ENCODE results near the gene RGS2. TPM values are rescaled to one million over a fixed set of nuclear protein-coding genes. Genes with fewer than 3 reads are reported as not detected.

RGS2 gene
- total RNA-seq, 1 experiment from 2014 or later = 4.7 TPM

GRCh38 chr1:192859808-192860207 lies 51.0 kb downstream of the RGS2 start:
- no peak overlapping the region for H3K4me3 ChIP-seq
- no peak for DNase-seq (ENCODE audit: low read depth in 1 of 2, low spot score in 2 of 2)
- no peaks in the 10 kb centered on the region for H3K9me3 ChIP-seq (replicated peaks)
- no peaks in the 10 kb centered on the region for H3K36me3 ChIP-seq
- no peaks in the 10 kb centered on the region; the same call in 1 of the 2 replicates for H3K27me3 ChIP-seq (replicated peaks)
- no peak overlapping the region for H3K27ac ChIP-seq
- H3K4me1 ChIP-seq (replicated peaks) = no peaks in the 10 kb centered on the region

GRCh38 chr1:192860478-192861185 lies 51.8 kb downstream of the RGS2 start:
- Histone ChIP-seq H3K27me3 (replicated peaks) (no peaks in the 10 kb centered on the region; the same call in 1 of the 2 replicates), H3K27ac (no peak overlapping the region), H3K36me3 (no peaks in the 10 kb centered on the region), H3K4me3 (no peak overlapping the region), H3K9me3 (replicated peaks) (no peaks in the 10 kb centered on the region), H3K4me1 (replicated peaks) (no peaks in the 10 kb centered on the region)
- DNase-seq (ENCODE audit: low read depth in 1 of 2, low spot score in 2 of 2) = no peak

DNA sequence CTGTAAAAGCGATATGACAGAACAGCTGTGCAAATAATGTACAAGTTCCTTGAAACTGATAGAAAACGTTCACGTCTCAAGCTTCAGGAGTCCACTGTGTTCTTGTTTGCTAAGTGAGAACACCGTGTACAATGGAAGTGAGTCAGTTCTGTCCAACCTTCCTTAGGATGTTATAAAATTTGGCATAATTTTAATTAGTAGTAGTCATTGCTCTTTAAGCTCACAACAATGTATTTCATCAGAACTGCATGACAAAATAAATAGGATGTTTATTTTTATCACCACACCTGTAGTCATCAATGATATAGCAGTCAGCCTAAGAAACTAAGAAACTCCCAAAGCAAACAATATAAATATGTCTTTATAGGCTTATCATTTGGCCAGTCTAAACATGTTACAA lies 53.0 kb downstream of the RGS2 start:
- H3K9me3 ChIP-seq (replicated peaks) = no peaks in the 10 kb centered on the region
- H3K4me1 ChIP-seq (replicated peaks) = no peaks in the 10 kb centered on the region
- no peak for DNase-seq (ENCODE audit: low read depth in 1 of 2, low spot score in 2 of 2)
- H3K36me3 ChIP-seq = no peaks in the 10 kb centered on the region
- H3K4me3 ChIP-seq = no peak overlapping the region
- no peak overlapping the region for H3K27ac ChIP-seq
- H3K27me3 ChIP-seq (replicated peaks) = no peaks in the 10 kb centered on the region; the same call in 1 of the 2 replicates

Other genes with a start within 250 kb of the RGS2 start
- gene RGS1, start 233.3 kb upstream of the RGS2 start, total RNA-seq (2014; rRNA removed; shearing (Covaris generic)) = not detected in 2 replicates
- not detected in 2 replicates for gene RGS13, start 172.9 kb upstream of the RGS2 start, total RNA-seq (2014; rRNA removed; shearing (Covaris generic))

Measured in SJSA1 (cell line).